ENCODE results near the gene ZDHHC17.

DNA sequence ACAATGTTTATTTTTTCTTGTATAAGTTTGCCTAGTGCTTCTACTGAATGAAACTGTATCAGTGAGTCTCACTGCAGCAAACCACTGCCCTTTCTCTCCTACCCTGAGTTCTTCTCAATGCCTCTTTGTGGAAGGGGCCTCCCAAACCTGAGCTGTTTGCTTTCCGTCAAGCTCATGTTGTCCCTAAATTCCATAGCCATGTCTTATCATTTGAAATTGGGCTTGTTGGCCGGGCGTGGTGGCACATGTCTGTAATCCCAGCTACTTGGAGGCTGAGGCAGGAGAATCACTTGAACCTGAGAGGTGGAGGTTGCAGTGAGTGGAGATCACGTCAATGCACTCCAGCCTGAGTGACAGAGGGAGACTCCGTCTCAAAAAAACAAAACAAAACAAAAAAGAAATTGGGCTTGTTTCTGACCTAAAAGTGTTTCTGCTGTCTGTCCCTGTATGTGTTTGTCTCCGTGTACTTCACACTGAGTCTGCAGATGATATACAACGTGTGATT, 116.7 kb downstream of the ZDHHC17 start:
- TF ChIP-seq, protein P1, sequence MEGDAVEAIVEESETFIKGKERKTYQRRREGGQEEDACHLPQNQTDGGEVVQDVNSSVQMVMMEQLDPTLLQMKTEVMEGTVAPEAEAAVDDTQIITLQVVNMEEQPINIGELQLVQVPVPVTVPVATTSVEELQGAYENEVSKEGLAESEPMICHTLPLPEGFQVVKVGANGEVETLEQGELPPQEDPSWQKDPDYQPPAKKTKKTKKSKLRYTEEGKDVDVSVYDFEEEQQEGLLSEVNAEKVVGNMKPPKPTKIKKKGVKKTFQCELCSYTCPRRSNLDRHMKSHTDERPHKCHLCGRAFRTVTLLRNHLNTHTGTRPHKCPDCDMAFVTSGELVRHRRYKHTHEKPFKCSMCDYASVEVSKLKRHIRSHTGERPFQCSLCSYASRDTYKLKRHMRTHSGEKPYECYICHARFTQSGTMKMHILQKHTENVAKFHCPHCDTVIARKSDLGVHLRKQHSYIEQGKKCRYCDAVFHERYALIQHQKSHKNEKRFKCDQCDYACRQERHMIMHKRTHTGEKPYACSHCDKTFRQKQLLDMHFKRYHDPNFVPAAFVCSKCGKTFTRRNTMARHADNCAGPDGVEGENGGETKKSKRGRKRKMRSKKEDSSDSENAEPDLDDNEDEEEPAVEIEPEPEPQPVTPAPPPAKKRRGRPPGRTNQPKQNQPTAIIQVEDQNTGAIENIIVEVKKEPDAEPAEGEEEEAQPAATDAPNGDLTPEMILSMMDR (optimal IDR thresholded peaks at IDR 0.05 in 1 of 3, IDR thresholded peaks at IDR 0.05 in 1 of 3, conservative IDR thresholded peaks at IDR 0.05 in 1 of 3; ENCODE audit: extremely low read depth in 1 of 3, insufficient read depth in 2 of 3, low read length in 3 of 3) = no peak
- no peak for TF ChIP-seq EZH2 (IDR thresholded peaks at IDR 0.05; ENCODE audit: low read length)
